ENCODE data around the gene TPPP2.

Gene TPPP2

GRCh38 chr14:20986811-20987210 is 43.2 kb upstream of the TPPP2 start:
- Histone ChIP-seq H3K4me3 (ENCODE audit: insufficient read depth in 1 of 2, low read depth in 1 of 2, low read length in 2 of 2) (peak overlapping the region in 1 of 2 experiments; percentile 31), H2BK120ac (ENCODE audit: low read depth, low read length) (no peak overlapping the region), H3K23ac (ENCODE audit: low read length in 2 of 2) (no peak overlapping the region), H2BK5ac (ENCODE audit: low read depth, low read length, poor library complexity, severe bottlenecking) (no peak overlapping the region), H4K8ac (ENCODE audit: low read length) (no peak overlapping the region), H3K4me1 (ENCODE audit: control insufficient read depth, insufficient read depth, low read depth, low read length) (peaks cover 14% of the 10 kb centered on the region), H2AFZ (ENCODE audit: low read depth, low read length) (no peak overlapping the region), H3K4ac (ENCODE audit: low read depth in 1 of 2, low read length in 2 of 2) (no peak overlapping the region), H3K27me3 (ENCODE audit: control insufficient read depth in 1 of 2, insufficient read depth in 1 of 2, low read length in 2 of 2) (peaks cover 0 to 2% of the 10 kb centered on the region in 2 experiments), H2AK5ac (ENCODE audit: low read length, severe bottlenecking) (no peak overlapping the region), H3K9me3 (ENCODE audit: control insufficient read depth, low read length) (no peaks in the 10 kb centered on the region), H2BK12ac (ENCODE audit: low read length in 2 of 2) (no peak overlapping the region), H3K14ac (ENCODE audit: low read length in 2 of 2) (no peak overlapping the region), H3K9ac (ENCODE audit: low read length) (peak overlapping the region; percentile 19), H3K18ac (ENCODE audit: low read depth in 1 of 2, low read length in 2 of 2) (no peak overlapping the region), H2BK15ac (ENCODE audit: low read depth, poor library complexity, severe bottlenecking) (no peak overlapping the region), H3K79me1 (replicated peaks; ENCODE audit: low read length, poor library complexity, severe bottlenecking) (peaks cover 6% of the 10 kb centered on the region), H4K91ac (ENCODE audit: low read length) (no peak overlapping the region), H3K36me3 (ENCODE audit: control insufficient read depth in 1 of 2, insufficient read depth in 2 of 2, low read depth in 1 of 2, low read length in 2 of 2) (peaks cover 0 to 4% of the 10 kb centered on the region in 2 experiments), H3K27ac (ENCODE audit: low read length, poor library complexity, severe bottlenecking) (peak overlapping the region; percentile 45), H3K4me2 (ENCODE audit: low read length, poor library complexity, severe bottlenecking) (no peak overlapping the region)
- DNase-seq = peak; percentile 91
- WGBS = 14% methylated on average over 2 of the region's 2 CpGs

- H2BK12ac ChIP-seq (ENCODE audit: low read length in 2 of 2) = peak overlapping the region; percentile 17 to 34
- peaks cover 4 to 23% of the 10 kb centered on the region in 2 experiments for H3K36me3 ChIP-seq (ENCODE audit: control insufficient read depth in 1 of 2, insufficient read depth in 2 of 2, low read depth in 1 of 2, low read length in 2 of 2)
- 94% methylated on average over 13 of the region's 15 CpGs for WGBS
- peak overlapping the region; percentile 27 to 84 for H3K4ac ChIP-seq (ENCODE audit: low read depth in 1 of 2, low read length in 2 of 2)
- peak overlapping the region in 1 of 2 experiments; percentile 68 for H3K4me3 ChIP-seq (ENCODE audit: insufficient read depth in 1 of 2, low read depth in 1 of 2, low read length in 2 of 2)
- no peak overlapping the region for H3K14ac ChIP-seq (ENCODE audit: low read length in 2 of 2)
- H2BK15ac ChIP-seq (ENCODE audit: low read depth, poor library complexity, severe bottlenecking) = peak overlapping the region; percentile 26
- H3K4me1 ChIP-seq (ENCODE audit: control insufficient read depth, insufficient read depth, low read depth, low read length) = peaks cover 14% of the 10 kb centered on the region
- H3K9ac ChIP-seq (ENCODE audit: low read length) = peak overlapping the region; percentile 86
- no peak overlapping the region for H2AFZ ChIP-seq (ENCODE audit: low read depth, low read length)
- H2BK120ac ChIP-seq (ENCODE audit: low read depth, low read length) = peak overlapping the region; percentile 89
- no peak overlapping the region for H3K4me2 ChIP-seq (ENCODE audit: low read length, poor library complexity, severe bottlenecking)
- peak overlapping the region; percentile 83 for H4K8ac ChIP-seq (ENCODE audit: low read length)
- H3K23ac ChIP-seq (ENCODE audit: low read length in 2 of 2) = no peak overlapping the region
- DNase-seq = no peak
- H3K27ac ChIP-seq (ENCODE audit: low read length, poor library complexity, severe bottlenecking) = peak overlapping the region; percentile 84
- H2AK5ac ChIP-seq (ENCODE audit: low read length, severe bottlenecking) = peak overlapping the region; percentile 24
- no peak overlapping the region for H2BK5ac ChIP-seq (ENCODE audit: low read depth, low read length, poor library complexity, severe bottlenecking)
- peak overlapping the region; percentile 52 for H4K91ac ChIP-seq (ENCODE audit: low read length)
- peaks cover 14% of the 10 kb centered on the region for H3K79me1 ChIP-seq (replicated peaks; ENCODE audit: low read length, poor library complexity, severe bottlenecking)
- H3K9me3 ChIP-seq (ENCODE audit: control insufficient read depth, low read length) = no peaks in the 10 kb centered on the region
- peak overlapping the region; percentile 34 to 61 for H3K18ac ChIP-seq (ENCODE audit: low read depth in 1 of 2, low read length in 2 of 2)
- no peaks in the 10 kb centered on the region for H3K27me3 ChIP-seq (ENCODE audit: control insufficient read depth in 1 of 2, insufficient read depth in 1 of 2, low read length in 2 of 2)
Measured at GRCh38 chr14:20988717-20989470, 41.1 kb upstream of the TPPP2 start.

- H2BK5ac ChIP-seq (ENCODE audit: low read depth, low read length, poor library complexity, severe bottlenecking) = no peak overlapping the region
- H3K23ac ChIP-seq (ENCODE audit: low read length in 2 of 2) = no peak overlapping the region
- no peak overlapping the region for H3K14ac ChIP-seq (ENCODE audit: low read length in 2 of 2)
- H3K36me3 ChIP-seq (ENCODE audit: control insufficient read depth in 1 of 2, insufficient read depth in 2 of 2, low read depth in 1 of 2, low read length in 2 of 2) = peaks cover 7 to 29% of the 10 kb centered on the region in 2 experiments
- no peak overlapping the region for H2AFZ ChIP-seq (ENCODE audit: low read depth, low read length)
- H4K91ac ChIP-seq (ENCODE audit: low read length) = no peak overlapping the region
- H3K4me2 ChIP-seq (ENCODE audit: low read length, poor library complexity, severe bottlenecking) = peak overlapping the region; percentile 19
- H3K18ac ChIP-seq (ENCODE audit: low read depth in 1 of 2, low read length in 2 of 2) = no peak overlapping the region
- no peak overlapping the region for H2BK120ac ChIP-seq (ENCODE audit: low read depth, low read length)
- H2AK5ac ChIP-seq (ENCODE audit: low read length, severe bottlenecking) = no peak overlapping the region
- under 1% methylated on average over 7 of the region's 11 CpGs for WGBS
- no peak overlapping the region for H4K8ac ChIP-seq (ENCODE audit: low read length)
- no peak for DNase-seq
- H3K79me1 ChIP-seq (replicated peaks; ENCODE audit: low read length, poor library complexity, severe bottlenecking) = peaks cover 14% of the 10 kb centered on the region
- H3K27me3 ChIP-seq (ENCODE audit: control insufficient read depth in 1 of 2, insufficient read depth in 1 of 2, low read length in 2 of 2) = no peaks in the 10 kb centered on the region
- H3K9ac ChIP-seq (ENCODE audit: low read length) = peak overlapping the region; percentile 86
- H3K4ac ChIP-seq (ENCODE audit: low read depth in 1 of 2, low read length in 2 of 2) = no peak overlapping the region
- H2BK15ac ChIP-seq (ENCODE audit: low read depth, poor library complexity, severe bottlenecking) = no peak overlapping the region
- no peak overlapping the region for H2BK12ac ChIP-seq (ENCODE audit: low read length in 2 of 2)
- H3K4me1 ChIP-seq (ENCODE audit: control insufficient read depth, insufficient read depth, low read depth, low read length) = peaks cover 14% of the 10 kb centered on the region
- no peaks in the 10 kb centered on the region for H3K9me3 ChIP-seq (ENCODE audit: control insufficient read depth, low read length)
- peak overlapping the region; percentile 59 for H3K27ac ChIP-seq (ENCODE audit: low read length, poor library complexity, severe bottlenecking)
- H3K4me3 ChIP-seq (ENCODE audit: insufficient read depth in 1 of 2, low read depth in 1 of 2, low read length in 2 of 2) = peak overlapping the region in 1 of 2 experiments; percentile 68
Measured at GRCh38 chr14:20989471-20989786, 40.6 kb upstream of the TPPP2 start.

GRCh38 chr14:20989787-20990600 is 40.0 kb upstream of the TPPP2 start, which contains the start of gene METTL17:
Gene METTL17, plus strand, starts transcription at chr14:20989980. Its CDS starts 23 bp downstream, at chr14:20990003.
- WGBS = under 1% methylated on average over 42 of the region's 42 CpGs
- Histone ChIP-seq H3K4me1 (ENCODE audit: control insufficient read depth, insufficient read depth, low read depth, low read length) (peaks cover 14% of the 10 kb centered on the region), H2BK12ac (ENCODE audit: low read length in 2 of 2) (peak within 1 kb of the TSS; percentile 17 to 34)

More at GRCh38 chr14:20989787-20990600, 40.0 kb upstream of the TPPP2 start, which contains the start of gene METTL17:
- Histone ChIP-seq H2AK5ac (ENCODE audit: low read length, severe bottlenecking) (peak within 1 kb of the TSS; percentile 24), H3K9me3 (ENCODE audit: control insufficient read depth, low read length) (no peaks in the 10 kb centered on the region), H4K91ac (ENCODE audit: low read length) (peak within 1 kb of the TSS; percentile 76), H2BK120ac (ENCODE audit: low read depth, low read length) (peak within 1 kb of the TSS; percentile 89), H3K79me1 (replicated peaks; ENCODE audit: low read length, poor library complexity, severe bottlenecking) (peaks cover 14% of the 10 kb centered on the region), H2AFZ (ENCODE audit: low read depth, low read length) (peak within 1 kb of the TSS; percentile 83), H3K23ac (ENCODE audit: low read length in 2 of 2) (peak within 1 kb of the TSS in 1 of 2 experiments; percentile 55), H2BK15ac (ENCODE audit: low read depth, poor library complexity, severe bottlenecking) (peak within 1 kb of the TSS; percentile 91), H3K4ac (ENCODE audit: low read depth in 1 of 2, low read length in 2 of 2) (peak within 1 kb of the TSS; percentile 54 to 84), H3K27me3 (ENCODE audit: control insufficient read depth in 1 of 2, insufficient read depth in 1 of 2, low read length in 2 of 2) (no peaks in the 10 kb centered on the region), H3K4me2 (ENCODE audit: low read length, poor library complexity, severe bottlenecking) (peak within 1 kb of the TSS; percentile 74), H2BK5ac (ENCODE audit: low read depth, low read length, poor library complexity, severe bottlenecking) (no peak within 1 kb of the TSS), H3K27ac (ENCODE audit: low read length, poor library complexity, severe bottlenecking) (peak within 1 kb of the TSS; percentile 84), H3K14ac (ENCODE audit: low read length in 2 of 2) (peak within 1 kb of the TSS in 1 of 2 experiments; percentile 69), H3K36me3 (ENCODE audit: control insufficient read depth in 1 of 2, insufficient read depth in 2 of 2, low read depth in 1 of 2, low read length in 2 of 2) (peaks cover 10 to 34% of the 10 kb centered on the region in 2 experiments), H3K18ac (ENCODE audit: low read depth in 1 of 2, low read length in 2 of 2) (peak within 1 kb of the TSS; percentile 34 to 91), H4K8ac (ENCODE audit: low read length) (peak within 1 kb of the TSS; percentile 83), H3K9ac (ENCODE audit: low read length) (peak within 1 kb of the TSS; percentile 92), H3K4me3 (ENCODE audit: insufficient read depth in 1 of 2, low read depth in 1 of 2, low read length in 2 of 2) (peak within 1 kb of the TSS; percentile 89 to 100)
- peak; percentile 98 for DNase-seq

Data from mesenchymal stem cell (in vitro differentiated cells and primary cell).